GM18520 (cell line): ENCODE data around the gene KIAA0408.
"Not testable (repeated sequence)": the region's sequence is repeated elsewhere in the genome, so short reads cannot be mapped to it uniquely, and the experiment has no call there.

Experiments used
- ATAC-seq: cut with Tn5 transposase; IDR thresholded peaks from one replicate; pipeline ENCODE4 v1.9.1; 2021; ENCODE audit not compliant: unreplicated experiment

The KIAA0408 gene

GRCh38 chr6:127415096-127415495 is 44.1 kb downstream of the KIAA0408 start:
- ATAC-seq, result no peak

GRCh38 chr6:127413123-127413522 is 46.1 kb downstream of the KIAA0408 start:
- ATAC-seq, result not testable (repeated sequence)

- ATAC-seq, result not testable (repeated sequence)
Measured at GRCh38 chr6:127412016-127412415, 47.2 kb downstream of the KIAA0408 start.
